AG09319 (cell line): ENCODE results near the gene CADM1.

Experiments
- DNase-seq: peaks from one replicate; pipeline ENCODE4 v3.0.0-alpha.2; 2010; ENCODE audit warnings: low read depth; ENCODE audit errors: extremely low read depth
- CTCF ChIP-seq: IDR thresholded peaks from 2 replicates; pipeline ENCODE4 v1.5.1; 2011; ENCODE audit warnings: low read depth, mild to moderate bottlenecking, inconsistent platforms, low read length, moderate library complexity

CADM1 gene

GRCh38 chr11:115271643-115272042, 232.6 kb downstream of the CADM1 start:
- TF ChIP-seq CTCF: no peak
- DNase-seq: no peak

GRCh38 chr11:115269191-115269950, 234.8 kb downstream of the CADM1 start:
- TF ChIP-seq CTCF: no peak
- DNase-seq: no peak

GRCh38 chr11:115267871-115268270, 236.3 kb downstream of the CADM1 start:
- TF ChIP-seq CTCF: no peak
- DNase-seq: no peak

GRCh38 chr11:115267238-115267781, 236.9 kb downstream of the CADM1 start:
- no peak for DNase-seq
- TF ChIP-seq CTCF: no peak

- no peak for TF ChIP-seq CTCF
- no peak for DNase-seq
Observed at GRCh38 chr11:115266066-115266639, 238.1 kb downstream of the CADM1 start.

- no peak for DNase-seq
- no peak for TF ChIP-seq CTCF
Observed at GRCh38 chr11:115263799-115264656, 240.2 kb downstream of the CADM1 start.
